ENCODE results near the gene CD68.

GRCh38 chr17:7549401-7550055, 29.9 kb upstream of the CD68 start:
- TF ChIP-seq CTCF (conservative IDR thresholded peaks at IDR 0.05; ENCODE audit: low read depth, low read length) (no peak), EZH2 (IDR thresholded peaks at IDR 0.05; ENCODE audit: borderline replicate concordance, low read depth, low read length, poor library complexity, severe bottlenecking) (no peak)
